LNCaP clone FGC (cell line): ENCODE data around the gene PUDP.

Experiments used
- DNase-seq: peaks from one replicate; pipeline ENCODE4 v3.0.0-alpha.2; 2011; ENCODE audit warnings: low read depth
- H3K4me3 ChIP-seq: 2 replicates; pipeline ENCODE4 v1.5.1; 2011; ENCODE audit warnings: mild to moderate bottlenecking, low read depth, low read length, control low read depth
- TF ChIP-seq, protein P1 (sequence below): IDR thresholded peaks from 2 replicates; pipeline ENCODE4 v1.5.1; 2012; ENCODE audit warnings: mild to moderate bottlenecking; ENCODE audit not compliant: control insufficient read depth, insufficient read depth; ENCODE audit errors: extremely low read depth

The PUDP gene

DNA sequence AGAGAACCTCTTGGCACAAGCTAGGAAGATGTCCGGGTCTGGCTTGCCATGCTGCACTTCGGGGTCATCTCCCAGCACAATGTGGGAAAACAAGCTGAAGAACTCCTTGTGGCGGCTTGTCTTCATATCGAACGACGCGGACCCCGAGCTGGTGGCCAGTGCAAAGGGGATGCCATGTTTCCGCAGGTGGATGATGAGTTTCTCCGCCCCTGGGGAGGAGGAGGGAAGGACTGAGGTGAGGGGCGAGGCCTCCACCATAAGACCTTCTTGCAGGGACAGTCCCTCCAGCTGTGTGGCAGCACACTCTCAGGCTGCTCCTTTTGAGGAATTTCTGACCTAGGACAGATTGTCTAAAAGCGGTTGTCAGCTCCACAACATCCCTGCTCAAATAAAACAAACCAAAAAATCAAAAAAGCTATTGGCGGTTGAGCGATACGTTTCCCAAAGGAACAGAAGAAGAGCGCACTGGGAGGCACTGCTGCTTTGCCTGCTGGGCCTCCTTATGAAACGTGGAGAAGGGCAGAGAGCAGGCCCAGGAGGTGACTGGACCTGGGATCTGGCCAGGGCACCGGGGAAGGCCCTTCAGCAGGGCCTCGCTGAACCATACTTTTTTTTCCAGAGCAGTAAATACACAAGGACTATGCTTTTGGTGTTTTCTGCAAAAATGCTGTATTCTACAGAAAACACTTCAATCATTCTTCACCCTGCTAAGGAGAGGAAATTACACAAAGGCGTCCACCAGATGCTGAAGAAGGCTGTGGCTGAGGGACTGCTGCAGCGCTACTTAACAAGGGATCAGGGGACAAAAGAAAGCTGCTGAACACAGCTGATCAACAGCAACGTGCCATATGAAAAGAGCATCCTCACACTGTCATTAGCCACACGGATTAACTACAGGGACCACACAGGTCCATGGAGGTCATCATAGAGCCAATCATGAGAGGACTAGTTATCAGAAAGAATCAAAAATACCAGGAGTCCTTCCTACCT is 70.4 kb downstream of the PUDP start:
- TF ChIP-seq, protein P1, sequence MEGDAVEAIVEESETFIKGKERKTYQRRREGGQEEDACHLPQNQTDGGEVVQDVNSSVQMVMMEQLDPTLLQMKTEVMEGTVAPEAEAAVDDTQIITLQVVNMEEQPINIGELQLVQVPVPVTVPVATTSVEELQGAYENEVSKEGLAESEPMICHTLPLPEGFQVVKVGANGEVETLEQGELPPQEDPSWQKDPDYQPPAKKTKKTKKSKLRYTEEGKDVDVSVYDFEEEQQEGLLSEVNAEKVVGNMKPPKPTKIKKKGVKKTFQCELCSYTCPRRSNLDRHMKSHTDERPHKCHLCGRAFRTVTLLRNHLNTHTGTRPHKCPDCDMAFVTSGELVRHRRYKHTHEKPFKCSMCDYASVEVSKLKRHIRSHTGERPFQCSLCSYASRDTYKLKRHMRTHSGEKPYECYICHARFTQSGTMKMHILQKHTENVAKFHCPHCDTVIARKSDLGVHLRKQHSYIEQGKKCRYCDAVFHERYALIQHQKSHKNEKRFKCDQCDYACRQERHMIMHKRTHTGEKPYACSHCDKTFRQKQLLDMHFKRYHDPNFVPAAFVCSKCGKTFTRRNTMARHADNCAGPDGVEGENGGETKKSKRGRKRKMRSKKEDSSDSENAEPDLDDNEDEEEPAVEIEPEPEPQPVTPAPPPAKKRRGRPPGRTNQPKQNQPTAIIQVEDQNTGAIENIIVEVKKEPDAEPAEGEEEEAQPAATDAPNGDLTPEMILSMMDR = no peak
- H3K4me3 ChIP-seq = no peak overlapping the region
- DNase-seq = no peak

DNA sequence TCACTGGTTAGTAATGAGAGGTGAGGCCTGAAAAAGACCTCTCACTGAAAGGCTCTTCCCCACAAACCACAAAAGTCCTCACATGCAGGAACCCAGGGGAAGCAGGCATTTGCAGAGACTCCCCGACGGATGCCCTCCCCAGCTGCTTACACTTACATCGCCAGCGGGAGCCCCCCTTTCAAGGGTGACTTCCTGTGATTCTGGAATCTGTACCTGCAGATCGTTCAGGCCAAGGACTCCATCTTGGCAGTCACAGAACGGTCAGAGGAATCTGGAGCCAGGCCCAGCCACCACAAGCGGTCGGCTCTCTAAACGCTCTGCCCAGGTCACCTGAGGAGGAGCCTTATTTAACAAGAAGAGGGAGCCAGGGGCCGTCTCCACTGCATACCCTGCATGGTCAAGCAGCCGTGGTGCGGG is 71.7 kb downstream of the PUDP start:
- no peak overlapping the region for H3K4me3 ChIP-seq
- DNase-seq = no peak
- TF ChIP-seq, protein P1 = no peak

DNA sequence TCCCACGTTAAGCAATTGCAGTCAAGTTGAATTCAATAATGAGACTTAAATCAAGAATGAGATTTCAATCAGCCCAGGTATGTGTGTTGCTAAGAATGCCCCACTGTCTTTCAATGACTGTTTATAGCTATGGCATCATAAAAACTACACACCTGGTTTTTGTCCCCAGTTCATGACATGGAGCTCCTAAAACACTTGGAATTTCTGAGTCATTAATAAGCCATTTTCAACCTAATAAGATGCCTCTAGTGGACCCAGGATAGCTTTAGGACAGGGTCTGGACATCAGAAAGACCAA is 73.1 kb downstream of the PUDP start:
- no peak for DNase-seq
- H3K4me3 ChIP-seq = no peak overlapping the region
- TF ChIP-seq, protein P1 = no peak

DNA sequence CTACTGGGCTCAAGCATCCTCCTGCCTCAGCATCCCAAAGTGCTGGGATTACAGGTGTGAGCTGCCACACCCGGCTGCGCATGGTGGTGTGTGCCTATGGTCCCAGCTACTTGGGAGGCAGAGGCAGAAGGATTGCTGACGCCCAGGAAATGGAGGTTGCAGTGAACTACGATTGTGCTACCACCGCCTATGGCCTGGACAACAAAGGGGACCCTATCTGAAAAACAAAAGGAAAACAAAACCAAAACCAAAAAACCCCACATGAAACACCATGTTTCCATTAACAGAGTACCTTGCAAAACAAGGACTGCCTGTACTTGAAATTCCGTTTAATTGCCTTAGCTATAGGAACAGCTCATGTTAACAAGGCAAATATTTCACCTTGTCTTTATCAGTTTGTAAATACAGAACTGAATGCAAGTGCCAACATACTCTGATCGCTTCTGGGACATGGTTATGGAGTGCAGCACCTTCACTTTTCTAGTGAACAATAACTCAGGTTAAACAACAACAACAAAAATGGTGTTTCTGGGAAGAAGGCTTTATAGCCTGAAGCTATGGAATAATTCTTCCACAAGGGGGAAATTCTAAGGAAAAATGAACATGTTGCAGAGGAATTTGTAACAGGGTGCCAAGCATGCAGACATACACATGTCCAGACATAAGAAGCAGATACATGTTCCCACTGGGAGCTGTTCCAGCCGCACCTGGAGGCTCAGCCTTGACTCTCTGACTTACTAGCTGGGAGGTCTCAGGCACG is 73.6 kb downstream of the PUDP start:
- peak; percentile 71 for DNase-seq
- no peak overlapping the region for H3K4me3 ChIP-seq
- TF ChIP-seq, protein P1 = no peak

DNA sequence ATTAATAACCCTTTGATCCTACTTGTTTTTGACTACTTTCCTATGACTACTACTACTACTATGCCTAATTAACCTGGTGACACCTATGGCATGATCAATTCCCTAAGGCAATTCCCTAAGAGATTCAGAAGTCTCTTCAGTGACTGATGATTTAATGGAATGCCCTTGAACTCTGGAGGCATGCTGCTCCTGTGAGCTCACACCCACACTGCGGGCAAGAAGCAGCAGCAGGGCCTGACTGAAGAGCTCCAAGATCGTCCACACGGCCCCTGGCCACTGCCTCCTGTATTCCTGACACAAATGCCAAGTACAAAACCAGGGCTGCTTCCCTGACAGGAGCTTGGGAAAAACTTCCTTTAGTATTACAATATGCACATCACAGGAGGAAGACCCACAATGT is 74.6 kb downstream of the PUDP start:
- DNase-seq = no peak
- no peak overlapping the region for H3K4me3 ChIP-seq
- TF ChIP-seq, protein P1 = no peak

DNA sequence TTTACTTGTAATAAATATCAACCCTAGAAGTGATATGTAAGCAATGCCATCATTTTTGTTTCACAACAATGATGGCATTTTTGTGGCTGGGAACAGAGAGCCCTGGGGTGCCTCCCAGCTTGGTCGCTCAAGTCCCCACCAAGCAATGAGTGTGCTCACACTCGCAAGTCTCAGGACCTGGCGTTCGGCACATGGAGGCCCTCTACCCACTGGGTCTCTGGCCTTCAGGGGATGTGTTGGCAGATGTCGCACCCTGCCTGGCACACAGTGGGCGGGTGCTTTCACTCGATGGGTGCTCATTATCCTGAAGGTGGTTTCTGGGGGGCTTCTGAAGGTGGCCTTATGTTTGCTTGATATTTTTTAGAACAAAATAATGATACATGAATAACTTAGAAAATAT is 75.1 kb downstream of the PUDP start:
- no peak for DNase-seq
- TF ChIP-seq, protein P1 = no peak
- no peak overlapping the region for H3K4me3 ChIP-seq
